GM12874 (cell line): ENCODE measurements around the gene POLR2I.

Source experiments
- TF ChIP-seq, protein P1 (sequence below): IDR thresholded peaks from 2 replicates; pipeline ENCODE4 v1.5.1; 2011; ENCODE audit warnings: low read depth, mild to moderate bottlenecking, control low read depth, low read length, moderate library complexity; ENCODE audit not compliant: insufficient read depth

POLR2I gene

DNA sequence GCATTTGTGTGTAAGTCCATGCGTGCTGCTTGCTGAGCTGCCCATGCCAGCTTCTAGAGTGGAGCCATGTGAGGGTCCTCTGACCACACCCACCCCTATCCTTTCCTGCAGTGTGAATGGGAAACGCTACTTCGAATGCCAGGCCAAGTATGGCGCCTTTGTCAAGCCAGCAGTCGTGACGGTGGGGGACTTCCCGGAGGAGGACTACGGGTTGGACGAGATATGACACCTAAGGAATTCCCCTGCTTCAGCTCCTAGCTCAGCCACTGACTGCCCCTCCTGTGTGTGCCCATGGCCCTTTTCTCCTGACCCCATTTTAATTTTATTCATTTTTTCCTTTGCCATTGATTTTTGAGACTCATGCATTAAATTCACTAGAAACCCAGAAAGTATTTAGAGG lies 10.9 kb upstream of the POLR2I start:
- TF ChIP-seq, protein P1, sequence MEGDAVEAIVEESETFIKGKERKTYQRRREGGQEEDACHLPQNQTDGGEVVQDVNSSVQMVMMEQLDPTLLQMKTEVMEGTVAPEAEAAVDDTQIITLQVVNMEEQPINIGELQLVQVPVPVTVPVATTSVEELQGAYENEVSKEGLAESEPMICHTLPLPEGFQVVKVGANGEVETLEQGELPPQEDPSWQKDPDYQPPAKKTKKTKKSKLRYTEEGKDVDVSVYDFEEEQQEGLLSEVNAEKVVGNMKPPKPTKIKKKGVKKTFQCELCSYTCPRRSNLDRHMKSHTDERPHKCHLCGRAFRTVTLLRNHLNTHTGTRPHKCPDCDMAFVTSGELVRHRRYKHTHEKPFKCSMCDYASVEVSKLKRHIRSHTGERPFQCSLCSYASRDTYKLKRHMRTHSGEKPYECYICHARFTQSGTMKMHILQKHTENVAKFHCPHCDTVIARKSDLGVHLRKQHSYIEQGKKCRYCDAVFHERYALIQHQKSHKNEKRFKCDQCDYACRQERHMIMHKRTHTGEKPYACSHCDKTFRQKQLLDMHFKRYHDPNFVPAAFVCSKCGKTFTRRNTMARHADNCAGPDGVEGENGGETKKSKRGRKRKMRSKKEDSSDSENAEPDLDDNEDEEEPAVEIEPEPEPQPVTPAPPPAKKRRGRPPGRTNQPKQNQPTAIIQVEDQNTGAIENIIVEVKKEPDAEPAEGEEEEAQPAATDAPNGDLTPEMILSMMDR: no peak

GRCh38 chr19:36121486-36122124 lies 6.9 kb upstream of the POLR2I start:
- TF ChIP-seq, protein P1: no peak

- TF ChIP-seq, protein P1: no peak
Measured at GRCh38 chr19:36120984-36121358, 6.3 kb upstream of the POLR2I start.

GRCh38 chr19:36120092-36120983 lies 5.7 kb upstream of the POLR2I start:
- TF ChIP-seq, protein P1: no peak

- TF ChIP-seq, protein P1: no peak
Measured at GRCh38 chr19:36116344-36116637, 1.6 kb upstream of the POLR2I start.

DNA sequence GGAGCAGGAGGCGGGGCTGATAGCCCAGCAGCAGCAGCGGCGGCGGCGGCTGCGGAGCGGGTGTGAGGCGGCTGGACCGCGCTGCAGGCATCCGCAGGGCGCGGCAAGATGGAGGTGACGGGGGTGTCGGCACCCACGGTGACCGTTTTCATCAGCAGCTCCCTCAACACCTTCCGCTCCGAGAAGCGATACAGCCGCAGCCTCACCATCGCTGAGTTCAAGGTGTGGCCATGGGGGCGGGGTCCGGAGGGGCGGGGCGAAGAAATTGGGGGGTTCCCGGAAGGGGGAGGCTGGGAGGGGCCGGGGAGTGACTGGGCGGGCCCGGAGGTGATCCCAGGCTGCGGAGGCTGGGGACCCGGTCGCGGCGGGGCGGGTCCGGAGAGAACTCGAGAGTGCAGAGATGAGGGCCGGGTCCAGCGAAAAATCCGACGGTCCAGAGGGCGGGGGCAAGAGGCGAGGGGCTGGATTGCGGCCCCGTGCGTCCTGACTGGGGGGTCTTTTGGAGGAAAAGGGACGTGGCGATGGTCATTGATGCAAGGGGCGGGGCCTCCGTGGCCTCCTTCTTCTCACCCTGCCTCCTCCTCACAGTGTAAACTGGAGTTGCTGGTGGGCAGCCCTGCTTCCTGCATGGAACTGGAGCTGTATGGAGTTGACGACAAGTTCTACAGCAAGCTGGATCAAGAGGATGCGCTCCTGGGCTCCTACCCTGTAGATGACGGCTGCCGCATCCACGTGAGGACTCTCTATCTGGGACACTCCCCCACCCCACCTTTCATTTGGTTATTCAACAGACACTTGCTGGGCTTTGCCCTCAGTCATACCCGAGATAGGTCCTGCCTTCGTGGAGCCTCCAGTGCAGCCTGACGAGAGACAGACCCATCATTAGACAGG lies 1.0 kb upstream of the POLR2I start, which contains the start of gene TBCB:
TBCB (plus strand) TSS at position 16 of the 891 bp plus-strand sequence; CDS start at position 109, 93 bp downstream.
- TF ChIP-seq, protein P1: no peak
